GM21390 (cell line): ENCODE data around the gene DCLRE1B.

Experiments used
- ATAC-seq: cut with Tn5 transposase; IDR thresholded peaks from one replicate; pipeline ENCODE4 v1.9.1; 2021; ENCODE audit not compliant: unreplicated experiment

Gene DCLRE1B

GRCh38 chr1:113918243-113918642 is 13.1 kb downstream of the DCLRE1B start:
- no peak for ATAC-seq

- ATAC-seq, result no peak
Measured at GRCh38 chr1:113922957-113923356, 17.8 kb downstream of the DCLRE1B start.

DNA sequence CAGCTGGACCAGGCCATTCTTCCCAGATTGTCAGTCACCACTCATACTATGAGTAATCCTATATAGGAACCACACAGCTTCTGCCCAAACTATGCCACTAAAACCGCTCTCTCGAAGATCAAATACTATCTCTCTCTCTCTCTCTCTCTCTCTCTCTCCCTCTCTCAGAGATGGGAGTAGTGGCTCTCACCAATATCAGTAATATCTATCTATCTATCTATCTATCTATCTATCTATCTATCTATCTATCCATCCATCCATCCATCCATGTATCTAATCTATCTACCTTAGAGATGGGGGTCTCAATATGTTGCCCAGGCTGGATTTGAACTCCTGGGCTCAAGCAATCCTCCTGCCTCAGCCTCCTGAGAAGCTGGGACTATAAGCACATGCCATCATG is 19.3 kb downstream of the DCLRE1B start:
- ATAC-seq, result no peak

DNA sequence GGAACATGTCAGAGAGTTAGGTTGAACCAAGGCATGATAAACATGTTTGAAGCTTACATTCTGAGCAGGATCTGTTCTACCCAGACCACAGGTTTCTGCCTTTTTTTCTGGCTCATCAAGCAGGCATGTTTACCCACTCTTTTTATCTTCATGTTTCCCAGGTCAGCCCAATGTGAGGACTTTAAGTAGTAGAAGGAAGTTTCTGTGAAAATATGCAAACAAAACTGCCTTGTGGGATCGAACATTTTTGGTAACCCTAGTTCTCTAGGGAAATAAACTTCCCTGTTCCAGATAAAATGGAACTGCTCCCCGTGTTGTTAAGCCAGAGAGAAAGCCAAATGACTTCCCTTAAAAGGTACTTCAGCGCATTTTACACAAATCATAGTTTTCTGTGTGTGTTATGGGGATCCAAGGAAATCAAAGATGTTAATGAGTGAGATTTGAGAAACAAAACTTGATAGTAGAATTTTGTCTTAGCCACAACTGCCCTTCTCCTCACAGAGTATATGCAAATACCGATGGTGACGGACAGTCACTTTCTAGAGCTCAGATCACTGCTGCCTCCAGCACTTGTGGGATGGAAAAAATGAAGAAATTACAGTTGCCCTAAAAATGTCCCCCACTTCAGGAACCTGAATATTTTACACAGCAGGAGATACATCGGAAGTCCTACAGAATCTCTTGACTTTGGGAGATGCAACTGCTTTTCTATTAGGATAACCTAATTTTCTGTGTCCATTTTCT is 23.2 kb downstream of the DCLRE1B start:
- ATAC-seq, result peak; percentile 32

- ATAC-seq, result peak; percentile 56
Measured at GRCh38 chr1:113928941-113929749, 24.0 kb downstream of the DCLRE1B start, which contains the start of gene HIPK1. Gene HIPK1, plus strand, starts transcription at chr1:113929324.

DNA sequence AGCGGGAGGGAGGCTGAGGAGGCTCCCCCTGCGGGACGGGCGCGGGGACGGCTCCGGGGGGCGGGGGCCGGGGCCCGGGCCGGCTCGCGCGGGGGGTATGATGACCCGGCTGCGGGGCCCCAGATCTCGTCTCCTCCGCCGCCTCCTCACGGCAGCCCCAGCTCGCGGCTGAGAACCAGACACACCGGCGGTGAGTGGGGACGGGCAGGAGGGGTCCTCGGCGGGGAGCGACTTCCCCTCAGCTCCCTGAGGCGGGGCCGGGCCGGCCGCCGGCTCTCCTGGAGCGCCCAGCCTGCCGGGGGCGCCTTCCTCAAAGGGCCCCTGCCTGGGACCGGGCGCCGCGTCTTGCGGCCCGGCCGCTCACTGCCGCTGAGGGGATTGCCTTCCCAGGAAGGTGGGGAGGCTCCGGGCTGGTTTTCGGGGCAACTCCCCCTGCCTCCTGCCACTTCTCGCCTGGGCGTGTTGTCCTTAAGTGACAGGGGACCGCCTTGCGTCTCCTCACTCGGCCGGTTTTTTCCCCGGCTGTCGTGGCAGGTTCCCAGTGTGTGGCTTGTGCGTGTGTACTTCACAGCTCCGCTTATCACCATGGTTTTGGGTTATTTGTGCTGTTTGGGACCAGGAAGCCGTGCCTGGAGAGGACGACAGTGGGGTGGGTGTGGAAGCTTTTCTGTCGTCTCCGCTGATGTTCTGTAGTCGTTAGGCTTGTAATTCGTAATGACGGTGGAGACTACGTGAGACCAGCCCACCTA is 24.8 kb downstream of the DCLRE1B start:
- ATAC-seq, result peak; percentile 37

GRCh38 chr1:113930499-113931161 is 25.5 kb downstream of the DCLRE1B start:
- peak; percentile 25 for ATAC-seq

- ATAC-seq, result no peak
Measured at GRCh38 chr1:113931451-113931851, 26.3 kb downstream of the DCLRE1B start.

GRCh38 chr1:113934006-113934405 is 28.9 kb downstream of the DCLRE1B start:
- ATAC-seq, result no peak

GRCh38 chr1:113934511-113935055 is 29.5 kb downstream of the DCLRE1B start:
- no peak for ATAC-seq

- no peak for ATAC-seq
Measured at GRCh38 chr1:113935176-113935575, 30.1 kb downstream of the DCLRE1B start.

DNA sequence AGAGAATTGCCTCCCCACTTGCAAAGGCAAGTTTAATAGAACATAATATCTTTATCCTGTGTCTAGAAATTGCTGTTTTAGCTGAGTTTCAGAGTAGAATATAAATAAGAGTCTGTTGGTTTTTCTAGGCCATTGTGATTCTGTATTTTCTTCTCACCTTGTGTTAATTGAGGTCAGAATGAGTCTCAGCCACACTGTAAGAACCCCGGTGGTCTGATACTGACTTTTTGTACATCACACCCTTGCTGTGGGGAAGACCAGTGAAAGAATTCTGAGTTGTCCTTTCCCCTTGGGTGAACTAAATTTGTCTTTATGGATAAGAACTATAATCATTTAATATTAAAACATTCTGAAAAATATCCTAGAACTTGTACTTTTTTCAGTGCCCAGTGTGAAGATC is 30.8 kb downstream of the DCLRE1B start:
- ATAC-seq, result no peak

DNA sequence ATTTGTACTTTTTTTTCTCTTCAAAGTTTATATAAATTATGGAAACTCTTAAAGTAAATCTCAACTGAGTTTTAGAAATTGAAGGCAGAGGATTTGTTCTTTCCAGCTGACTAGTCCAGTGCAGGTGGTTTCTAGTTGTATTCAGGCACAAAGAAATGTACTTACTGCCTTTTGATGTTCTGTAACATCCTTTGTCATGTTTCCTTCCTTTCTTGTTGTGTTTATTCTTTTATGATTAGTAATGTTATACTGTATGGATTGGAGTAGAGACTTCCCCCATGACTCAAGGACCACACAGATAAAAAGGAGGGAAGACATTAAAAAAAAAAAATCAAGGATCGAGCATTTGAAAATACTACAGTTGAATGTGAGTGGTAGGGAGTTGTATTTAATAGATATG is 32.0 kb downstream of the DCLRE1B start:
- no peak for ATAC-seq

DNA sequence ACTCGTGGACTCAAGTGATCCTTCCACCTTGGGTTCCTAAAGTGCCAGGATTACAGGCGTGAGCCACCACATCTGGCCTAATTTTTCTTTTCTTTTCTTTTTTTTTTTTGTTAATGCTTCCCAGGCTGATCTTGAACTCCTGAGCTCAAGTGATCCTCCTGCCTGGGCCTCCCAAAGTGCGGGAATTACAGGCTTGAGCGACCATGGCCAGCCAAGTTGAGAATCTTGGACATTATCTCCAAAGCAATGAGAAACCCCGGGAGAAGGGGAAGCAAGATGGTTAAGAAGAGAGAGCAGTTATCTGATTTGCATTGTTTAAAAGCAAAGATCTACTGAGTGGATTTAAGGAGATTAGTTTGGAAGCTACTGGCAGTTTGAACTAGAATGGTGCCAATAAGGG is 33.1 kb downstream of the DCLRE1B start:
- no peak for ATAC-seq

DNA sequence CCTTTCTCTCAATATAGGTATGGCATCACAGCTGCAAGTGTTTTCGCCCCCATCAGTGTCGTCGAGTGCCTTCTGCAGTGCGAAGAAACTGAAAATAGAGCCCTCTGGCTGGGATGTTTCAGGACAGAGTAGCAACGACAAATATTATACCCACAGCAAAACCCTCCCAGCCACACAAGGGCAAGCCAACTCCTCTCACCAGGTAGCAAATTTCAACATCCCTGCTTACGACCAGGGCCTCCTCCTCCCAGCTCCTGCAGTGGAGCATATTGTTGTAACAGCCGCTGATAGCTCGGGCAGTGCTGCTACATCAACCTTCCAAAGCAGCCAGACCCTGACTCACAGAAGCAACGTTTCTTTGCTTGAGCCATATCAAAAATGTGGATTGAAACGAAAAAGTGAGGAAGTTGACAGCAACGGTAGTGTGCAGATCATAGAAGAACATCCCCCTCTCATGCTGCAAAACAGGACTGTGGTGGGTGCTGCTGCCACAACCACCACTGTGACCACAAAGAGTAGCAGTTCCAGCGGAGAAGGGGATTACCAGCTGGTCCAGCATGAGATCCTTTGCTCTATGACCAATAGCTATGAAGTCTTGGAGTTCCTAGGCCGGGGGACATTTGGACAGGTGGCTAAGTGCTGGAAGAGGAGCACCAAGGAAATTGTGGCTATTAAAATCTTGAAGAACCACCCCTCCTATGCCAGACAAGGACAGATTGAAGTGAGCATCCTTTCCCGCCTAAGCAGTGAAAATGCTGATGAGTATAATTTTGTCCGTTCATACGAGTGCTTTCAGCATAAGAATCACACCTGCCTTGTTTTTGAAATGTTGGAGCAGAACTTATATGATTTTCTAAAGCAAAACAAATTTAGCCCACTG is 35.5 kb downstream of the DCLRE1B start:
- peak; percentile 59 for ATAC-seq

DNA sequence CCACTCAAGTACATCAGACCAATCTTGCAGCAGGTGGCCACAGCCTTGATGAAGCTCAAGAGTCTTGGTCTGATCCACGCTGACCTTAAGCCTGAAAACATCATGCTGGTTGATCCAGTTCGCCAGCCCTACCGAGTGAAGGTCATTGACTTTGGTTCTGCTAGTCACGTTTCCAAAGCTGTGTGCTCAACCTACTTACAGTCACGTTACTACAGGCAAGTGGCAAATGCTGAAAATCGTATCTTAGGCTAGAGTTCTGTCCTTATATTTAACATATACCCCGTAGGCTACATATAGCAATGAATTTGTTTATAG is 36.1 kb downstream of the DCLRE1B start:
- no peak for ATAC-seq

GRCh38 chr1:113942527-113942926 is 37.4 kb downstream of the DCLRE1B start:
- ATAC-seq, result no peak

- no peak for ATAC-seq
Measured at GRCh38 chr1:113943028-113943811, 38.1 kb downstream of the DCLRE1B start.

DNA sequence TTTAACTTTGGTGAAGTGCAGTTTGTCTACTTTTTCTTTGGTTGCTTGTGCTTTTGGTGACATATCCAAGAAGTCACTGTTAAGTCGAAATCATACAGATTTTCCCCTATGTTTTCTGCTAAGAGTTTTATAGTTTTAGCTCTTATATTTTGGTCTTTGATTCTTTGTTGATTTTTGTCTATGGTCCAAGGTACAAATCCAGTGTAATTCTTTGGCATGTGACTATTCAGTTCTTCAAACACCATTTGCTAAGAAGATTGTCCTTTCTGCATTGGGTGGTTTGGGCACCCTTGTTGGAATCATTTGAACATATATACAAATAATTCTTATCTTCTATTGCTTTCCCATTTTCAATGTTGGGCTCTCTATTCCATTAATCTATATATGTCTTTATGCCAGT is 40.2 kb downstream of the DCLRE1B start:
- no peak for ATAC-seq
